WTC11 (cell line): Measurements from ENCODE around the gene KRTAP10-9.

Experiments
- CREB1 ChIP-seq: sonication (generic); formaldehyde crosslinking; IDR thresholded peaks from 2 replicates; pipeline ENCODE4 v1.8.0; 2023; ENCODE audit warnings: mild to moderate bottlenecking, missing genetic modification reagents
- NFYB ChIP-seq: sonication (generic); formaldehyde crosslinking; conservative IDR thresholded peaks from 2 replicates; pipeline ENCODE4 v1.8.0; 2022; ENCODE audit warnings: low read depth, missing genetic modification reagents
- SOX15 ChIP-seq: fragments of 250-450 bp; sonication (Bioruptor Pico); IDR thresholded peaks from 2 replicates; pipeline ENCODE4 v1.9.0; 2021; ENCODE audit warnings: mild to moderate bottlenecking
- TF ChIP-seq, protein P1 (sequence below): sonication (generic); formaldehyde crosslinking; IDR thresholded peaks from 2 replicates; pipeline ENCODE4 v1.8.0; 2022; ENCODE audit warnings: mild to moderate bottlenecking, missing genetic modification reagents
- TF ChIP-seq, protein P2 (sequence below): sonication (generic); formaldehyde crosslinking; IDR thresholded peaks from 2 replicates; pipeline ENCODE4 v1.8.0; 2023; ENCODE audit warnings: missing genetic modification reagents

DNA sequence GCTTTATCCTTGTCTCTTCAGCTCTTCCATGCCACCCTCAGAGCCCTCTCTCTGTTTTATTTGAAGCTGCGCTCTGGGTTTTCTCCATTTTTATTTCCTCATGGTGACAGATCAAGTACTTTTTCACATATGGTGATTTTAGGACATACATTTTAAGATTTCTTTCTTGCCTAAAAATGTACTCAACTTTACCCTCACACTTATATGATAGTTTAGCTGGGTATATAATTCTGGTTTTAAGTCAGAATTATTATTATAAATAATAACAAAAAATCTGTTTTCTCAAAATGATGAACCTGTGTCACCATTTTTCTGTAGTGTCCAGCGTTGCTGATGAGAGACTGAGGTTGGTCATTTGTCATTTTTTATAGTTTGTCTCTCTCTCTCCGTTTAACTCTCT is 45.7 kb upstream of the KRTAP10-9 start:
- TF ChIP-seq CREB1 (CRISPR knock-in tag) (no peak), NFYB (CRISPR knock-in tag) (no peak), SOX15 (no peak)
- TF ChIP-seq, protein P1, sequence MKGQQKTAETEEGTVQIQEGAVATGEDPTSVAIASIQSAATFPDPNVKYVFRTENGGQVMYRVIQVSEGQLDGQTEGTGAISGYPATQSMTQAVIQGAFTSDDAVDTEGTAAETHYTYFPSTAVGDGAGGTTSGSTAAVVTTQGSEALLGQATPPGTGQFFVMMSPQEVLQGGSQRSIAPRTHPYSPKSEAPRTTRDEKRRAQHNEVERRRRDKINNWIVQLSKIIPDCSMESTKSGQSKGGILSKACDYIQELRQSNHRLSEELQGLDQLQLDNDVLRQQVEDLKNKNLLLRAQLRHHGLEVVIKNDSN (CRISPR knock-in tag), result no peak
- TF ChIP-seq, protein P2, sequence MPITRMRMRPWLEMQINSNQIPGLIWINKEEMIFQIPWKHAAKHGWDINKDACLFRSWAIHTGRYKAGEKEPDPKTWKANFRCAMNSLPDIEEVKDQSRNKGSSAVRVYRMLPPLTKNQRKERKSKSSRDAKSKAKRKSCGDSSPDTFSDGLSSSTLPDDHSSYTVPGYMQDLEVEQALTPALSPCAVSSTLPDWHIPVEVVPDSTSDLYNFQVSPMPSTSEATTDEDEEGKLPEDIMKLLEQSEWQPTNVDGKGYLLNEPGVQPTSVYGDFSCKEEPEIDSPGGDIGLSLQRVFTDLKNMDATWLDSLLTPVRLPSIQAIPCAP (CRISPR knock-in tag), result no peak
